CD4-positive, alpha-beta T cell (primary cell): ENCODE measurements around the gene NFKB1. TPM values are rescaled to one million over a fixed set of nuclear protein-coding genes. Genes with fewer than 3 reads are reported as not detected.
"Not testable (repeated sequence)": the region's sequence is repeated elsewhere in the genome, so short reads cannot be mapped to it uniquely, and the experiment has no call there.

Source experiments
- ATAC-seq: fragments of 200-7000 bp; cut with Tn5 transposase; one replicate; pipeline ENCODE4 v1.10.0; 2022; ENCODE audit warnings: mild to moderate bottlenecking; ENCODE audit not compliant: poor library complexity
- CTCF ChIA-PET: fragments of 350-600 bp; sonication (Branson Sonifier 250); formaldehyde crosslinking; loops from one replicate; lab custom pipeline; 2021; ENCODE audit warnings: antibody characterized with exemption, inconsistent platforms; lab: Charles Lee
- POLR2A ChIA-PET: fragments of 350-600 bp; sonication (Branson Sonifier 250); formaldehyde crosslinking; loops from one replicate; lab custom pipeline; 2021; ENCODE audit warnings: antibody characterized with exemption, inconsistent platforms; lab: Charles Lee
- DNase-seq, 14 experiments: peaks; one replicate each; pipeline ENCODE4 v3.0.0-alpha.2; 2013 to 2020; ENCODE audit warnings: mixed read lengths in 2 of 14
- H3K27ac ChIP-seq, 2 donors: one replicate each; pipeline versions ENCODE4 v1.5.1 to v1.7.0; 2013; ENCODE audit warnings: low read length in 2 of 2, low read depth in 1 of 2, mild to moderate bottlenecking in 1 of 2
- H3K27me3 ChIP-seq, 2 experiments: 1 replicate in 1 of 2; 2 replicates in 1 of 2; pipeline versions ENCODE4 v1.6.1 to v1.7.0; 2013; ENCODE audit warnings: low read length in 2 of 2, control low read depth in 1 of 2, mild to moderate bottlenecking in 1 of 2, moderate library complexity in 1 of 2; ENCODE audit not compliant: insufficient read depth in 2 of 2, control insufficient read depth in 1 of 2
- H3K36me3 ChIP-seq: one replicate; pipeline ENCODE4 v1.6.1; 2013; ENCODE audit warnings: low read length, control low read depth; ENCODE audit not compliant: insufficient read depth
- H3K4me1 ChIP-seq: one replicate; pipeline ENCODE4 v1.6.1; 2013; ENCODE audit warnings: low read length, control low read depth; ENCODE audit not compliant: insufficient read depth
- H3K4me3 ChIP-seq: one replicate; pipeline ENCODE4 v1.5.1; 2013; ENCODE audit warnings: mild to moderate bottlenecking, low read length, moderate library complexity
- H3K9me3 ChIP-seq, 2 experiments: 1 replicate in 1 of 2; 2 replicates in 1 of 2; pipeline versions ENCODE4 v1.6.1 to v1.7.0; 2013; ENCODE audit warnings: low read length in 2 of 2, mild to moderate bottlenecking in 2 of 2, control low read depth in 1 of 2, moderate library complexity in 1 of 2; ENCODE audit not compliant: control insufficient read depth in 1 of 2, insufficient read depth in 1 of 2
- H3K27ac Mint-ChIP-seq: one replicate; pipeline ENCODE4 v1.8.0; 2020; ENCODE audit warnings: mixed read lengths
- H3K27me3 Mint-ChIP-seq: one replicate; pipeline ENCODE4 v1.8.0; 2021; ENCODE audit warnings: mixed read lengths
- H3K36me3 Mint-ChIP-seq: one replicate; pipeline ENCODE4 v1.8.0; 2021; ENCODE audit warnings: low read depth, mixed read lengths
- H3K4me1 Mint-ChIP-seq: one replicate; pipeline ENCODE4 v1.8.0; 2021; ENCODE audit warnings: low read depth, mixed read lengths
- H3K4me3 Mint-ChIP-seq: one replicate; pipeline ENCODE4 v1.8.0; 2020; ENCODE audit warnings: mild to moderate bottlenecking, mixed read lengths
- H3K9me3 Mint-ChIP-seq: one replicate; pipeline ENCODE4 v1.8.0; 2020; ENCODE audit warnings: mixed read lengths
- CTCF ChIP-seq: fragments of 200-600 bp; IDR thresholded peaks from one replicate; pipeline ENCODE4 v1.8.0; 2022; ENCODE audit warnings: antibody characterized with exemption, mild to moderate bottlenecking
- intact Hi-C, 2 experiments: fragments of 100-400 bp; cut with DNase I in 1 of 2; cut with micrococcal nuclease in 1 of 2; formaldehyde crosslinking; loops; one replicate each; pipeline versions ENCODE4 v1.15.1 to v1.9.0; 2023 to 2025; cut with DNase I, micrococcal nuclease
- total RNA-seq, 174 experiments: library from RNA in 2 of 174; stranded (reverse) in 2 of 174; gene quantifications; one replicate each; pipeline ENCODE4 v1.2.3 and lab custom pipeline; 2021 to 2026

Gene NFKB1
- total RNA-seq, 2 experiments from 2014 or later: 134 TPM

- H3K9me3 ChIP-seq: no peaks in the 10 kb centered on the region
- peaks cover 51% of the 10 kb centered on the region for H3K4me1 ChIP-seq
- peak overlapping the region; percentile 52 for H3K4me3 ChIP-seq
- ChIA-PET POLR2A (interaction anchor here (0.6 to 3.2 kb wide), 11 partner anchors 15 to 463 kb away, joined by 3 to 19 read pairs (median 3); partner anchors contain the start of genes NFKB1 and UBE2D3), CTCF (interaction anchor here (0.8 to 1.6 kb wide), 5 partner anchors 13 to 396 kb away, joined by 3 to 4 read pairs (median 4); no protein-coding TSS in a partner anchor)
- peak in 11 of 14 experiments; percentile 18 to 82 (median 44) for DNase-seq
- TF ChIP-seq CTCF: no peak
- no peaks in the 10 kb centered on the region for H3K27me3 ChIP-seq
- Mint-ChIP-seq H3K36me3 (peaks cover 95% of the 10 kb centered on the region), H3K27ac (peak overlapping the region; percentile 88), H3K9me3 (no peaks in the 10 kb centered on the region), H3K27me3 (no peaks in the 10 kb centered on the region), H3K4me3 (peak overlapping the region; percentile 79), H3K4me1 (peaks cover 77% of the 10 kb centered on the region)
- H3K36me3 ChIP-seq: peaks cover 82% of the 10 kb centered on the region
- H3K27ac ChIP-seq: peak overlapping the region; percentile 81 to 90
- peak; percentile 84 for ATAC-seq
- intact Hi-C loops: loop anchor here (1.0 to 5.0 kb wide), 5 partner anchors 15 to 266 kb away; partner anchors contain the start of genes NFKB1 (in 1 of the 2), SLC39A8 (in 1 of the 2) and UBE2D3 (in 1 of the 2)
Observed at GRCh38 chr4:102612824-102613366, 111.7 kb downstream of the NFKB1 start.

GRCh38 chr4:102614801-102615200 is 113.6 kb downstream of the NFKB1 start:
- peaks cover 51% of the 10 kb centered on the region for H3K4me1 ChIP-seq
- DNase-seq: peak in 8 of 14 experiments; percentile 18 to 85 (median 40)
- intact Hi-C loops: loop anchor here (5.0 kb wide), 2 partner anchors 112 to 268 kb away; partner anchors contain the start of genes NFKB1 (in 1 of the 2) and SLC39A8 (in 1 of the 2)
- no peak for TF ChIP-seq CTCF
- ATAC-seq: no peak
- no peaks in the 10 kb centered on the region for H3K9me3 Mint-ChIP-seq
- H3K4me3 Mint-ChIP-seq: peak overlapping the region; percentile 79
- H3K36me3 Mint-ChIP-seq: peaks cover 80% of the 10 kb centered on the region
- peak overlapping the region; percentile 52 for H3K4me3 ChIP-seq
- CTCF ChIA-PET: no interaction called here
- peaks cover 68% of the 10 kb centered on the region for H3K4me1 Mint-ChIP-seq
- peak overlapping the region; percentile 24 to 90 for H3K27ac ChIP-seq
- no peaks in the 10 kb centered on the region for H3K27me3 Mint-ChIP-seq
- H3K27me3 ChIP-seq: no peaks in the 10 kb centered on the region
- no peaks in the 10 kb centered on the region for H3K9me3 ChIP-seq
- POLR2A ChIA-PET: interaction anchor here (3.2 kb wide), 1 partner anchor 213 kb away, joined by 19 read pairs; the partner anchor contains the start of gene UBE2D3
- H3K36me3 ChIP-seq: peaks cover 64% of the 10 kb centered on the region
- peak overlapping the region; percentile 88 for H3K27ac Mint-ChIP-seq

- peak in 2 of 14 experiments; percentile 28 to 42 for DNase-seq
- no peak overlapping the region for H3K4me3 Mint-ChIP-seq
- ChIA-PET POLR2A (no interaction called here), CTCF (interaction anchor here (1.1 to 1.7 kb wide), 3 partner anchors 9 to 393 kb away, joined by 4 to 7 read pairs (median 4); no protein-coding TSS in a partner anchor)
- H3K27me3 Mint-ChIP-seq: no peaks in the 10 kb centered on the region
- Histone ChIP-seq H3K27me3 (no peaks in the 10 kb centered on the region), H3K9me3 (no peaks in the 10 kb centered on the region), H3K36me3 (peaks cover 50% of the 10 kb centered on the region), H3K4me1 (peaks cover 44% of the 10 kb centered on the region), H3K27ac (no peak overlapping the region), H3K4me3 (no peak overlapping the region)
- no peak for ATAC-seq
- H3K9me3 Mint-ChIP-seq: no peaks in the 10 kb centered on the region
- peak overlapping the region; percentile 88 for H3K27ac Mint-ChIP-seq
- peaks cover 62% of the 10 kb centered on the region for H3K36me3 Mint-ChIP-seq
- H3K4me1 Mint-ChIP-seq: peaks cover 62% of the 10 kb centered on the region
- intact Hi-C loops: no loop called here
- no peak for TF ChIP-seq CTCF
Observed at GRCh38 chr4:102616636-102617035, 115.5 kb downstream of the NFKB1 start.

- H3K4me3 Mint-ChIP-seq, intact Hi-C loops, H3K9me3 ChIP-seq, H3K9me3 Mint-ChIP-seq, H3K4me3 ChIP-seq, ATAC-seq, H3K27ac Mint-ChIP-seq, H3K27ac ChIP-seq, H3K27me3 ChIP-seq, DNase-seq, H3K27me3 Mint-ChIP-seq: not testable (repeated sequence)
- CTCF ChIA-PET: interaction anchor here (0.9 to 1.3 kb wide), 2 partner anchors 13 to 119 kb away, joined by 3 read pairs; no protein-coding TSS in a partner anchor
- H3K4me1 Mint-ChIP-seq: peaks cover 39% of the 10 kb centered on the region
- H3K36me3 ChIP-seq: peaks cover 33% of the 10 kb centered on the region
- H3K36me3 Mint-ChIP-seq: peaks cover 38% of the 10 kb centered on the region
- H3K4me1 ChIP-seq: peaks cover 22% of the 10 kb centered on the region
- POLR2A ChIA-PET: interaction anchor here (0.6 to 1.8 kb wide), 3 partner anchors 17 to 498 kb away, joined by 3 to 5 read pairs (median 4); no protein-coding TSS in a partner anchor
Observed at GRCh38 chr4:102619021-102619420, 117.9 kb downstream of the NFKB1 start.
